Karpas-422 (cell line): ENCODE data around the gene ARID1B. TPM values are rescaled to one million over a fixed set of nuclear protein-coding genes. Genes with fewer than 3 reads are reported as not detected.

Experiments used
- DNase-seq: peaks from one replicate; pipeline ENCODE4 v3.0.0-alpha.2; 2015
- H2AFZ ChIP-seq: fragments of 200-600 bp; sonication (generic); 2 replicates; pipeline ENCODE4 v1.6.1; 2014; ENCODE audit warnings: antibody characterized with exemption, low read length, mixed read lengths
- H3K27ac ChIP-seq: fragments of 200-600 bp; sonication (generic); 2 replicates; pipeline ENCODE4 v1.5.1; 2014; ENCODE audit warnings: mild to moderate bottlenecking, low read length, moderate library complexity
- H3K27me3 ChIP-seq: fragments of 200-600 bp; sonication (generic); 2 replicates; pipeline ENCODE4 v1.6.1; 2014; ENCODE audit warnings: low read length, mixed read lengths
- H3K36me3 ChIP-seq: fragments of 200-600 bp; sonication (generic); 2 replicates; pipeline ENCODE4 v1.6.1; 2014; ENCODE audit warnings: low read length, mixed read lengths; ENCODE audit not compliant: insufficient read depth
- H3K4me1 ChIP-seq: fragments of 200-600 bp; sonication (generic); 2 replicates; pipeline ENCODE4 v1.6.1; 2014; ENCODE audit warnings: mild to moderate bottlenecking, low read length, mixed read lengths
- H3K4me2 ChIP-seq: fragments of 200-600 bp; sonication (generic); 2 replicates; pipeline ENCODE4 v1.6.1; 2014; ENCODE audit warnings: low read length, low read depth, mild to moderate bottlenecking; ENCODE audit not compliant: poor library complexity, severe bottlenecking
- H3K4me3 ChIP-seq: fragments of 200-600 bp; sonication (generic); 2 replicates; pipeline ENCODE4 v1.5.1; 2014; ENCODE audit warnings: mild to moderate bottlenecking, antibody characterized with exemption, low read length, mixed read lengths
- H3K79me2 ChIP-seq: fragments of 200-600 bp; sonication (generic); 2 replicates; pipeline ENCODE4 v1.6.1; 2014; ENCODE audit warnings: mild to moderate bottlenecking, low read length, mixed read lengths
- H3K9ac ChIP-seq: fragments of 200-600 bp; sonication (generic); 2 replicates; pipeline ENCODE4 v1.6.0; 2014; ENCODE audit warnings: low read length
- H3K9me2 ChIP-seq: fragments of 200-600 bp; sonication (generic), shearing (Covaris generic); replicated peaks from 2 replicates; pipeline ENCODE4 v1.6.0; 2014; ENCODE audit warnings: mild to moderate bottlenecking, low read length, moderate library complexity; ENCODE audit not compliant: insufficient read depth
- H3K9me3 ChIP-seq: fragments of 300-700, 200-600 bp; sonication (generic); 2 replicates; pipeline ENCODE4 v1.6.1; 2014; ENCODE audit warnings: low read length, mixed read lengths
- H4K20me1 ChIP-seq: fragments of 200-600 bp; sonication (generic); 2 replicates; pipeline ENCODE4 v1.6.1; 2014; ENCODE audit warnings: mild to moderate bottlenecking, antibody characterized with exemption, low read length, low read depth; ENCODE audit not compliant: insufficient read depth
- total RNA-seq: library from RNA; depleted of rRNA; stranded (reverse); fragments of >200 nt; shearing (Covaris generic); gene quantifications from 2 replicates; pipeline ENCODE4 v1.2.3, GENCODE V29; 2014; ENCODE audit warnings: low replicate concordance

Gene ARID1B
- total RNA-seq, 1 experiment from 2014 or later = 174 TPM

DNA sequence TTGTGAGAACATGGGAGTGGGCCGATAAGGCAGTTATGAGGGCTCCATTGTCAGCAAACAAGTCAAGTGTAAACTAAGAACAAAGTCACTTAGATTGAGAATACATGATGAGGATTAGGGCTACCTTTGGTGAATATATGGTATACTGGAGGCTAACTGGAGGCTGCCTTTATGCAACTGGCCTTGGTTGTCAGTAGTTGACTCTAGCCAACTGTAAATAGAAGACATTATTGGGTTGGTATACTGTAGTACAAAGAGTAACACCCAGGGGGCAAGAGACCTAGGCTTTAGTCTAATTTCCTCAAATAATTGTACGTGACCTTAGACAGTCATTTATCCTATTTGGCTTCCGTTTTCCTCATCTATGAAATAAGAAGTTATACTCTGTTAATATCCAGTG, 235.2 kb downstream of the ARID1B start:
- Histone ChIP-seq H3K79me2 (peaks cover 100% of the 10 kb centered on the region), H4K20me1 (peaks cover 14% of the 10 kb centered on the region; the same call in 1 of the 2 replicates), H2AFZ (no peak overlapping the region), H3K4me1 (peaks cover 89% of the 10 kb centered on the region), H3K36me3 (no peaks in the 10 kb centered on the region), H3K9me2 (no peaks in the 10 kb centered on the region), H3K9ac (no peak overlapping the region), H3K27ac (no peak overlapping the region), H3K4me2 (peak overlapping the region; percentile 0), H3K9me3 (no peaks in the 10 kb centered on the region), H3K27me3 (no peaks in the 10 kb centered on the region), H3K4me3 (no peak overlapping the region)
- DNase-seq = peak; percentile 57

DNA sequence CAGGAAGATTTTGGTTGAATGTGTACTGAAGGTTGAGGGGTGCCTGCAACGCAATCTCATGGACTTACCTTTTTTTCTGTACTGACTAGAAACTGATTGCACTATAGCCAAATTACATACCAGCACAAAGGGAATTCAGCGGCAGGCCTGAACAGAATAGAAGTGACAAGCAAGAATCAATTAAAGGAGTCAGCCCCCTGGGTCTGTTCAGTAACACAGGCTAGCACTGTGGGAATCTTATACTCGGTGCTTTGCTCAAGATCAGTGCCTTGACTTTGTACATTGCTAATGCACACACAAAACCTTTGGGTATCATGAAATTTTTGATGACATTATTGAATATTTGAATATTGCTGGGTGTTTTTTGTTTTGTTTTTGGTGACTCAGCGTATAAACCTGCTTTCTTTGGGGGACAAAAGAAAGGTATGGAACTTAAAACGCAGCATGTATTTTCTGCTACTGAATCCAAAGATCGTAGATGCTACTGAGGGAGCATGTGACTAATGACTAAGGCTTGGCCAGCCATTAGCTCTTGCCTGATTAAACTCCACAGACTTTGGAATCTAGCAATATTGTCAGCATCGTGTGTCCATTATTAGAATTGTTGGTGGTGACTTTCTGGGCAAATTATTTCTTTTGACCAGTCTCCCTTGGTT, 236.6 kb downstream of the ARID1B start:
- 0 out of 2 replicates have a peak overlapping the region, but pooled peaks have one; percentile 14 for H3K9ac ChIP-seq
- no peaks in the 10 kb centered on the region for H3K9me2 ChIP-seq
- H3K27me3 ChIP-seq = no peaks in the 10 kb centered on the region
- H3K36me3 ChIP-seq = no peaks in the 10 kb centered on the region
- peak overlapping the region; percentile 57; the same call in 1 of the 2 replicates for H3K4me3 ChIP-seq
- H4K20me1 ChIP-seq = peaks cover 14% of the 10 kb centered on the region; the same call in 1 of the 2 replicates
- DNase-seq = no peak
- peak overlapping the region; percentile 37 for H3K27ac ChIP-seq
- peaks cover 100% of the 10 kb centered on the region for H3K79me2 ChIP-seq
- H3K9me3 ChIP-seq = no peaks in the 10 kb centered on the region
- no peak overlapping the region for H2AFZ ChIP-seq
- peaks cover 89% of the 10 kb centered on the region for H3K4me1 ChIP-seq
- peak overlapping the region; percentile 64 for H3K4me2 ChIP-seq

DNA sequence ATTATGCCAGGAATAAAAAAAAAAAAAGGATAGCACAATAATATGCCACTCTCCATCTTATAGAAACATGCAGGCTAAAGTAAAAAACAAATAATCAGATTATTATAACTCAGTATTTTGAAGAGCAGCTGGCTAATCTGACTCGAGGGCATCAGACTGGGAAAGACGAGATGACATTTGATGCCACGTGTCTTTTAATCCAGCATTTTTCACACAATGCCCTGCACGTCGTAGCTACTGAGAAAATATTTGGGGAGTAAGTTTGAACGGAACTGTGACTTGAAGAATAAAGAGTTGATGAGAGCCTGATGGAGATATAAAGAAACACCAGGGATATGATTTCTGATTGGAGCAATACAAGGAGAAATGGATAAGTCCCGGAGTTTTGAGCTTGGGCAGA, 237.7 kb downstream of the ARID1B start:
- Histone ChIP-seq H3K9ac (peak overlapping the region; percentile 58), H3K4me3 (peak overlapping the region; percentile 57), H2AFZ (no peak overlapping the region), H3K27ac (peak overlapping the region; percentile 81), H3K27me3 (no peaks in the 10 kb centered on the region), H3K79me2 (peaks cover 100% of the 10 kb centered on the region), H3K9me2 (no peaks in the 10 kb centered on the region), H3K9me3 (no peaks in the 10 kb centered on the region), H3K36me3 (no peaks in the 10 kb centered on the region), H3K4me2 (peak overlapping the region; percentile 64), H3K4me1 (peaks cover 91% of the 10 kb centered on the region), H4K20me1 (peaks cover 14% of the 10 kb centered on the region; the same call in 1 of the 2 replicates)
- DNase-seq = peak; percentile 56

DNA sequence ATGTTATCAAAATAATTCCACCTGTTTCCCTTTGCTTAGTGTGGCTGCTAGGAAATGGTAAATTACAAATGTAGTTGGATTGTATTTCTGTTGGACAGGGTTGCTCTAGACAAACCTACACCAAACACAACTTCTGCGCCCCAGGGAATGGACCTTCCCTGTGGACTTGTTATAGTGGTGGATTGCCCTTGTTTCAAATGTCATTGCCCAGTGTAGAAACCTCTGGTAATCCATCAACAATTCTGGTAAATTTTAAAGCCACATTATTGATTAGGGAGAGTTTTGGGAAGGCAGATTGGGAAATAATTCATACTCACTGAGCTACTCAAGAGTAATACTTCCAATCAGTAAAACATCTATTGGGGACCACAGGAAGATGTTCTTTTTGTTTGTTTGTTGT, 239.8 kb downstream of the ARID1B start:
- Histone ChIP-seq H2AFZ (no peak overlapping the region), H3K4me2 (peak overlapping the region; percentile 96), H3K36me3 (no peaks in the 10 kb centered on the region), H3K9me2 (no peaks in the 10 kb centered on the region), H3K27me3 (no peaks in the 10 kb centered on the region), H3K27ac (peak overlapping the region; percentile 98), H3K79me2 (peaks cover 82% of the 10 kb centered on the region), H3K9me3 (no peaks in the 10 kb centered on the region), H3K9ac (no peak overlapping the region), H3K4me1 (peaks cover 85% of the 10 kb centered on the region), H4K20me1 (peaks cover 14% of the 10 kb centered on the region; the same call in 1 of the 2 replicates), H3K4me3 (no peak overlapping the region)
- no peak for DNase-seq

DNA sequence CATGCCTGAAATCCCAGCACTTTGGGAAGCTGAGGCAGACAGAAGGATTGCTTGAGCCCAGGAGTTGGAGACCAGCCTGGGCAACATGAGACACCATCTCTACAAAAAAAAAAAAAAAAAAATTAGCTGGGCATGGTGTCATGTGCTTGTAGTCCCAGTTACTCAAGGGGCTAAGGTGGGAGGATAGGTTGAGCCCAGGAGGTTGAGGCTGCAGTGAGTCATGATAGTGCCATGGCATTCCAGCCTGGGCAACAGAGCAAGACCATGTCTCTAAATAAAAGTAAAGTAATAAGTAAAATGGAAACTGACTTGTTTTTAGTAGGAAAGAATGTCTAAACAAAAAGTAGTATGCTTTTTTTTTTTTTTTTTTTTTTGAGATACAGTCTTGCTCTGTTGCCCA, 240.7 kb downstream of the ARID1B start:
- Histone ChIP-seq H3K4me2 (peak overlapping the region; percentile 96), H3K9me3 (no peaks in the 10 kb centered on the region), H4K20me1 (peaks cover 14% of the 10 kb centered on the region; the same call in 1 of the 2 replicates), H3K9me2 (no peaks in the 10 kb centered on the region), H3K9ac (0 out of 2 replicates have a peak overlapping the region, but pooled peaks have one; percentile 1), H3K4me3 (no peak overlapping the region), H3K36me3 (no peaks in the 10 kb centered on the region), H2AFZ (no peak overlapping the region), H3K4me1 (peaks cover 86% of the 10 kb centered on the region), H3K79me2 (peaks cover 82% of the 10 kb centered on the region), H3K27ac (peak overlapping the region; percentile 98), H3K27me3 (no peaks in the 10 kb centered on the region)
- no peak for DNase-seq

DNA sequence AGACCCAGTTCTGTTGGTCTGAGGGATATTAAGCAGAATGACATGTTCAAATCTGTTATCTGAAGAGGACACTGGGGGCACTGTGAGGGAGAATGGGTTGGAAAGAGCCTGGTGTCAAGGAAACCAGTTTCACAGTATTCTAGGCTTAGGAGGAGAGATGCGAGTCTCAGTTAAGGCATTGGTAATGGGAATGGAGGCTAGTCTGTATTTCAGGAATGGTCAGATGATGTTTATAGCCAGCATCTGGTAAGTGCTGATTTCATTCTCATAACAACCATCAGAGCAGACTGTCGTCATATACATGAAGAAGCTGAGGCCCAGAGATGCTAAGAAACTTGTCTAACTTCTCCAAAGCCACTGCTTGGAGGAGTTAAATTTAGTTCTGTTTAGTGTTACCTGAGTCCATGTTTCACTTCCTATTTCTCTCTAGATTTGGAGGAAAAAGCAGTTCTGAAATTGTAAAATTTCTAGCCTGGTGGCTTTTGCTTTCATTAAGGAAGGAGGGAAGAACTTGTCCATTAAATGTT, 242.0 kb downstream of the ARID1B start:
- peak; percentile 81 for DNase-seq
- peak overlapping the region; percentile 96 for H3K4me2 ChIP-seq
- no peaks in the 10 kb centered on the region for H3K9me2 ChIP-seq
- peaks cover 85% of the 10 kb centered on the region for H3K4me1 ChIP-seq
- H3K4me3 ChIP-seq = peak overlapping the region; percentile 87
- no peaks in the 10 kb centered on the region for H3K27me3 ChIP-seq
- peaks cover 14% of the 10 kb centered on the region; the same call in 1 of the 2 replicates for H4K20me1 ChIP-seq
- peak overlapping the region; percentile 98 for H3K27ac ChIP-seq
- no peak overlapping the region for H2AFZ ChIP-seq
- no peaks in the 10 kb centered on the region for H3K36me3 ChIP-seq
- H3K9ac ChIP-seq = peak overlapping the region; percentile 95
- H3K79me2 ChIP-seq = peaks cover 82% of the 10 kb centered on the region
- no peaks in the 10 kb centered on the region for H3K9me3 ChIP-seq

DNA sequence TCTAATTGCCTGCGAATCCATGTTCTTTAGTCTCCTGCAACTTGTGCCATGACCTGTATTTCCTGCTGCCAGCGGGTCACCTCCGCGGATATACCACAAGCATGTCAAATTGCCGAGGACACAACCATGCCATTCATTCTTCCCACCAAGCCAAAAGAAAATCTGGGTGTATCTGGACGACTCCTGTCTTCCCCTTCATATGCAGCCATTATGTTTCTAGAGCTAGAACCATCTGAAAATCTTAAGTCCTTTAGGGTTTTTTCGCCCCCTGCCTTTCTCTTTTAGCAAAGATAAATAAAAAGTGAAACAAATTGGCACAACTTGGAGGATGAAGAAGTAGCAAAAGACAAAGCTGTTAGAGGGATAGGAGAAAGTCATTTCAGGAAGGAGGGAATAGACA, 242.6 kb downstream of the ARID1B start:
- H3K36me3 ChIP-seq = no peaks in the 10 kb centered on the region
- no peaks in the 10 kb centered on the region for H3K9me2 ChIP-seq
- peaks cover 82% of the 10 kb centered on the region for H3K79me2 ChIP-seq
- H3K27me3 ChIP-seq = no peaks in the 10 kb centered on the region
- H3K4me3 ChIP-seq = peak overlapping the region; percentile 87
- H3K4me2 ChIP-seq = peak overlapping the region; percentile 96
- peak; percentile 71 for DNase-seq
- H3K27ac ChIP-seq = peak overlapping the region; percentile 98
- no peak overlapping the region for H2AFZ ChIP-seq
- no peaks in the 10 kb centered on the region for H3K9me3 ChIP-seq
- H4K20me1 ChIP-seq = peaks cover 14% of the 10 kb centered on the region; the same call in 1 of the 2 replicates
- peak overlapping the region; percentile 95 for H3K9ac ChIP-seq
- peaks cover 79% of the 10 kb centered on the region for H3K4me1 ChIP-seq

DNA sequence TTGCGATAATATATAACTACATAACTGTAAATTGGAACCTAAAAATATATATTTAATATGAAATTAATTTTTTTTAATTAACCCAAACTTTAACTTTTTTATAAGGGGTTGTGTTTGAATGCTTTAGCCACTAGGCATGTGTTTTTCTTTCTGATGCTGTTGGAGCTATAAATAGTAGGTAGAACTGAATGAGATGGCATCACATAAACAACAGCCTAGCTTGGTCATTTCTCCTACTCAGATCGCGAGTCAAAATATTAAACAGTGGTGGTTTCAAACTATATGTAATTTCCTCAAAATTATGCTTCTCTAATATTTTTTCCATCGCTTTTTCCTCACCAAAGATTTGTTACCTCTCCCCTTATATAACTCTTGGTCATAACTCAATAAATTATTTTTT, 243.2 kb downstream of the ARID1B start:
- Histone ChIP-seq H3K9me3 (no peaks in the 10 kb centered on the region), H3K27me3 (no peaks in the 10 kb centered on the region), H3K79me2 (peaks cover 82% of the 10 kb centered on the region), H3K4me2 (peak overlapping the region; percentile 96), H3K9ac (peak overlapping the region; percentile 95), H2AFZ (no peak overlapping the region), H3K36me3 (no peaks in the 10 kb centered on the region), H3K4me3 (peak overlapping the region; percentile 87), H3K9me2 (no peaks in the 10 kb centered on the region), H3K4me1 (peaks cover 72% of the 10 kb centered on the region), H3K27ac (peak overlapping the region; percentile 98), H4K20me1 (peaks cover 9% of the 10 kb centered on the region; the same call in 1 of the 2 replicates)
- peak; percentile 81 for DNase-seq
